H1 (cell line): ENCODE data around the gene ADK. TPM values are rescaled to one million over a fixed set of nuclear protein-coding genes. Genes with fewer than 3 reads are reported as not detected.

Source experiments
- CTCF ChIA-PET: fragments of 300-600 bp; sonication (Branson Sonifier 250); formaldehyde crosslinking; loops from one replicate; lab custom pipeline; 2021; ENCODE audit not compliant: partially characterized antibody; lab: Charles Lee
- POLR2A ChIA-PET: fragments of 300-600 bp; sonication (Branson Sonifier 250); formaldehyde crosslinking; loops from one replicate; lab custom pipeline; 2021; ENCODE audit warnings: inconsistent platforms; ENCODE audit not compliant: partially characterized antibody; lab: Charles Lee
- DNase-seq, 2 experiments: peaks; one replicate each; pipeline versions ENCODE4 v3.0.0 to v3.0.0-alpha.2; 2010 to 2022; ENCODE audit warnings: low spot score in 2 of 2, low read depth in 1 of 2, mixed read lengths in 1 of 2
- FAIRE-seq: peaks from 2 replicates; lab custom pipeline; 2011; peaks lifted over from hg19 to GRCh38; lab: Jason Lieb, UNC
- H2AFZ ChIP-seq: 2 replicates; pipeline ENCODE4 v1.8.1; 2012; ENCODE audit warnings: low read length, inconsistent platforms
- H2AK5ac ChIP-seq: 2 replicates; pipeline ENCODE4 v1.6.1; 2013; ENCODE audit warnings: low read depth, low read length
- H2BK120ac ChIP-seq: replicated peaks from 2 replicates; pipeline ENCODE3; 2013; ENCODE audit warnings: low read depth, low read length, inconsistent platforms
- H2BK12ac ChIP-seq: 2 replicates; pipeline ENCODE4 v1.6.1; 2013; ENCODE audit warnings: low read depth, low read length
- H2BK15ac ChIP-seq: 2 replicates; pipeline ENCODE4 v1.6.1; 2013; ENCODE audit warnings: low read length
- H2BK20ac ChIP-seq: 2 replicates; pipeline ENCODE4 v1.6.1; 2013; ENCODE audit warnings: low read length
- H2BK5ac ChIP-seq: 2 replicates; pipeline ENCODE4 v1.6.1; 2013; ENCODE audit warnings: low read depth, low read length
- H3K14ac ChIP-seq: 2 replicates; pipeline ENCODE4 v1.6.1; 2013; ENCODE audit warnings: inconsistent platforms; ENCODE audit not compliant: insufficient read length
- H3K18ac ChIP-seq: 2 replicates; pipeline ENCODE4 v1.6.1; 2013; ENCODE audit warnings: low read length; ENCODE audit errors: extremely low read depth
- H3K23ac ChIP-seq: 2 replicates; pipeline ENCODE4 v1.6.1; 2013; ENCODE audit warnings: inconsistent platforms; ENCODE audit not compliant: insufficient read length
- H3K23me2 ChIP-seq: 2 replicates; pipeline ENCODE4 v1.6.1; 2013; ENCODE audit warnings: low read depth, low read length
- H3K27ac ChIP-seq: 2 replicates; pipeline ENCODE4 v1.6.1; 2011; ENCODE audit warnings: low read depth, low read length, inconsistent platforms
- H3K27me3 ChIP-seq, 4 experiments: replicated peaks in 1 of 4; 1 replicate in 1 of 4; 2 replicates in 3 of 4; pipeline versions ENCODE4 v1.6.1 to v1.8.1; 2011 to 2013; ENCODE audit warnings: low read length in 3 of 4, mild to moderate bottlenecking in 3 of 4, inconsistent platforms in 2 of 4, mixed read lengths in 2 of 4, moderate library complexity in 1 of 4; ENCODE audit not compliant: control insufficient read depth in 3 of 4, insufficient read depth in 3 of 4; ENCODE audit errors: extremely low read depth in 1 of 4
- H3K36me3 ChIP-seq, 4 experiments: 2 replicates each; pipeline versions ENCODE4 v1.6.1 to v1.8.1; 2011 to 2013; ENCODE audit warnings: mild to moderate bottlenecking in 4 of 4, low read length in 3 of 4, moderate library complexity in 2 of 4, control low read depth in 1 of 4, inconsistent platforms in 1 of 4; ENCODE audit not compliant: insufficient read depth in 4 of 4, control insufficient read depth in 2 of 4
- H3K4ac ChIP-seq: replicated peaks from 2 replicates; pipeline ENCODE3; 2013; ENCODE audit warnings: low read length, low read depth, mixed read lengths, inconsistent platforms; ENCODE audit not compliant: insufficient read length
- H3K4me1 ChIP-seq, 4 experiments: replicated peaks in 1 of 4; 1 replicate in 1 of 4; 2 replicates in 3 of 4; pipeline versions ENCODE4 v1.6.1 to v1.8.1; 2011 to 2013; ENCODE audit warnings: low read length in 3 of 4, inconsistent platforms in 2 of 4, mixed read lengths in 1 of 4; ENCODE audit not compliant: insufficient read depth in 4 of 4, control insufficient read depth in 3 of 4
- H3K4me2 ChIP-seq, 2 experiments: 2 replicates each; pipeline versions ENCODE4 v1.6.1 to v1.8.1; 2011 to 2013; ENCODE audit warnings: low read depth in 2 of 2, low read length in 2 of 2, control low read depth in 1 of 2, inconsistent platforms in 1 of 2, mild to moderate bottlenecking in 1 of 2; ENCODE audit not compliant: insufficient read depth in 1 of 2
- H3K4me3 ChIP-seq, 4 experiments: fragments of 200-600, 300-600 bp in 1 of 4; sonication (generic), shearing (Covaris generic), sonication (Bioruptor Twin) in 1 of 4; 2 replicates each; pipeline versions ENCODE4 v1.5.1 to v1.8.1; 2011 to 2016; ENCODE audit warnings: low read length in 4 of 4, low read depth in 3 of 4, control low read depth in 2 of 4, inconsistent platforms in 2 of 4, mild to moderate bottlenecking in 2 of 4, mixed read lengths in 1 of 4, moderate library complexity in 1 of 4; ENCODE audit not compliant: insufficient read depth in 2 of 4; ENCODE audit errors: extremely low read depth in 1 of 4
- H3K56ac ChIP-seq: replicated peaks from 2 replicates; pipeline ENCODE3; 2013; ENCODE audit warnings: low read depth, mild to moderate bottlenecking, mixed read lengths, low read length, inconsistent platforms; ENCODE audit not compliant: insufficient read length
- H3K79me1 ChIP-seq: 2 replicates; pipeline ENCODE4 v1.6.1; 2013; ENCODE audit warnings: low read depth, low read length, control low read depth
- H3K79me2 ChIP-seq, 2 experiments: 2 replicates each; pipeline versions ENCODE4 v1.6.1 to v1.8.1; 2012 to 2013; ENCODE audit warnings: low read length in 2 of 2, mild to moderate bottlenecking in 2 of 2, inconsistent platforms in 1 of 2; ENCODE audit not compliant: insufficient read depth in 2 of 2, control insufficient read depth in 1 of 2
- H3K9ac ChIP-seq, 4 experiments: replicated peaks in 1 of 4; 1 replicate in 1 of 4; 2 replicates in 3 of 4; pipeline versions ENCODE4 v1.6.1 to v1.8.1; 2011 to 2013; ENCODE audit warnings: low read depth in 3 of 4, low read length in 3 of 4, control low read depth in 2 of 4, mild to moderate bottlenecking in 2 of 4, moderate library complexity in 2 of 4, inconsistent platforms in 1 of 4; ENCODE audit errors: extremely low read depth in 1 of 4
- H3K9me3 ChIP-seq, 2 experiments: 2 replicates each; pipeline versions ENCODE4 v1.6.1 to v1.8.1; 2012 to 2013; ENCODE audit warnings: mild to moderate bottlenecking in 2 of 2, moderate library complexity in 2 of 2, control low read depth in 1 of 2, inconsistent platforms in 1 of 2, low read depth in 1 of 2, low read length in 1 of 2, mixed read lengths in 1 of 2; ENCODE audit not compliant: insufficient read depth in 2 of 2
- H4K20me1 ChIP-seq, 2 experiments: replicated peaks in 1 of 2; 2 replicates each; pipeline versions ENCODE3 to v1.8.1; 2011 to 2013; ENCODE audit warnings: inconsistent platforms in 2 of 2, low read length in 2 of 2, mild to moderate bottlenecking in 1 of 2; ENCODE audit not compliant: insufficient read depth in 2 of 2, control insufficient read depth in 1 of 2
- H4K5ac ChIP-seq: 2 replicates; pipeline ENCODE4 v1.6.1; 2013; ENCODE audit warnings: low read length, low read depth, mixed read lengths, inconsistent platforms; ENCODE audit not compliant: insufficient read length
- H4K8ac ChIP-seq: 2 replicates; pipeline ENCODE4 v1.8.0; 2013; ENCODE audit warnings: mild to moderate bottlenecking, moderate library complexity, low read length, inconsistent platforms; ENCODE audit not compliant: insufficient read depth; ENCODE audit errors: extremely low read depth
- H4K91ac ChIP-seq: replicated peaks from 2 replicates; pipeline ENCODE3; 2013; ENCODE audit warnings: low read length, mixed read lengths, inconsistent platforms; ENCODE audit not compliant: insufficient read length
- CEBPB ChIP-seq: IDR thresholded peaks from 2 replicates; pipeline ENCODE4 v1.6.1; 2012; ENCODE audit warnings: low read depth, low read length
- EP300 ChIP-seq, 2 experiments: IDR thresholded peaks; 1 replicate in 1 of 2; 2 replicates in 1 of 2; pipeline ENCODE4 v1.6.1; 2011 to 2012; ENCODE audit warnings: low read depth in 2 of 2, low read length in 2 of 2, mild to moderate bottlenecking in 2 of 2, borderline replicate concordance in 1 of 2, inconsistent platforms in 1 of 2, moderate library complexity in 1 of 2
- GTF2F1 ChIP-seq: IDR thresholded peaks from 2 replicates; pipeline ENCODE4 v1.6.1; 2012; ENCODE audit warnings: low read depth, low read length, improper control_type of control experiment, borderline replicate concordance
- MAFK ChIP-seq: IDR thresholded peaks from 2 replicates; pipeline ENCODE4 v1.6.1; 2012; ENCODE audit warnings: low read depth, mild to moderate bottlenecking, improper control_type of control experiment, low read length
- RNF2 ChIP-seq: fragments of 200-900, 300-1000 bp; sonication (generic); IDR thresholded peaks from 2 replicates; pipeline ENCODE4 v1.7.1; 2016; ENCODE audit warnings: borderline replicate concordance, low read depth, mild to moderate bottlenecking, antibody characterized with exemption, low read length; ENCODE audit not compliant: poor library complexity, severe bottlenecking; ENCODE audit errors: missing control alignments
- SIN3A ChIP-seq, 2 experiments: IDR thresholded peaks in 1 of 2; conservative IDR thresholded peaks in 1 of 2; 2 replicates each; pipeline ENCODE4 v1.6.1; 2011 to 2012; ENCODE audit warnings: low read length in 2 of 2, improper control_type of control experiment in 1 of 2, low read depth in 1 of 2, mild to moderate bottlenecking in 1 of 2
- SIX5 ChIP-seq: IDR thresholded peaks from 2 replicates; pipeline ENCODE4 v1.6.1; 2011; ENCODE audit warnings: mild to moderate bottlenecking, low read depth, low read length
- SP1 ChIP-seq: IDR thresholded peaks from 2 replicates; pipeline ENCODE4 v1.6.1; 2011; ENCODE audit warnings: low read depth, low read length
- TBP ChIP-seq: IDR thresholded peaks from 2 replicates; pipeline ENCODE4 v1.6.1; 2011; ENCODE audit warnings: low read depth, low read length, improper control_type of control experiment
- TEAD4 ChIP-seq: IDR thresholded peaks from 2 replicates; pipeline ENCODE4 v1.6.1; 2012; ENCODE audit warnings: low read depth, low read length, inconsistent platforms, mixed read lengths
- ZNF274 ChIP-seq: IDR thresholded peaks from 2 replicates; pipeline ENCODE4 v1.7.0; 2012; ENCODE audit warnings: low read length, borderline replicate concordance; ENCODE audit errors: extremely low read depth
- WGBS, 2 experiments: shearing (Covaris generic) in 1 of 2; methylation state at CpG; one replicate each; pipeline versions ENCODE4 v1.1.6 to v1.1.7; 2013 to 2015; ENCODE audit warnings: low lambda C conversion rate in 2 of 2, mixed read lengths in 2 of 2, inconsistent platforms in 1 of 2, low coverage in 1 of 2, missing lambda C conversion rate in 1 of 2; ENCODE audit not compliant: insufficient replicate concordance in 2 of 2, insufficient coverage in 1 of 2, insufficient read length in 1 of 2; ENCODE audit errors: extremely low coverage in 1 of 2, missing lambda C conversion rate in 1 of 2; 5-methylcytosine and 5-hydroxymethylcytosine counted together
- polyA plus RNA-seq, 7 experiments: library from polyadenylated mRNA; depleted of rRNA in 3 of 7; stranded (reverse) in 5 of 7; unstranded in 2 of 7; fragments of >200 nt in 5 of 7; fragments of 200-250 nt in 2 of 7; gene quantifications; 1 replicate in 5 of 7; 2 replicates in 1 of 7; 4 replicates in 1 of 7; pipeline versions ENCODE4 v1.2.1 to v1.2.3, GENCODE V29; 2011 to 2013; ENCODE audit warnings: missing spikeins in 2 of 7, mixed read lengths in 2 of 7
- total RNA-seq: library from RNA; stranded (reverse); fragmentation: NEBNext Ultra II Directional; extraction: Animal tissue kit (Norgen Biotek cat#: 25700); gene quantifications from 2 replicates; pipeline ENCODE4 v1.2.1, GENCODE V29; 2021
- TF ChIP-seq, protein P1 (sequence below): IDR thresholded peaks from 2 replicates; pipeline ENCODE4 v1.6.1; 2011; ENCODE audit warnings: low read length, improper control_type of control experiment

ADK gene
- total and polyA plus RNA-seq, 2 of the 8 experiments (the other 6 are each of a cell fraction or from before 2014, with no cell fraction given) = 12.3 to 42.4 TPM

DNA sequence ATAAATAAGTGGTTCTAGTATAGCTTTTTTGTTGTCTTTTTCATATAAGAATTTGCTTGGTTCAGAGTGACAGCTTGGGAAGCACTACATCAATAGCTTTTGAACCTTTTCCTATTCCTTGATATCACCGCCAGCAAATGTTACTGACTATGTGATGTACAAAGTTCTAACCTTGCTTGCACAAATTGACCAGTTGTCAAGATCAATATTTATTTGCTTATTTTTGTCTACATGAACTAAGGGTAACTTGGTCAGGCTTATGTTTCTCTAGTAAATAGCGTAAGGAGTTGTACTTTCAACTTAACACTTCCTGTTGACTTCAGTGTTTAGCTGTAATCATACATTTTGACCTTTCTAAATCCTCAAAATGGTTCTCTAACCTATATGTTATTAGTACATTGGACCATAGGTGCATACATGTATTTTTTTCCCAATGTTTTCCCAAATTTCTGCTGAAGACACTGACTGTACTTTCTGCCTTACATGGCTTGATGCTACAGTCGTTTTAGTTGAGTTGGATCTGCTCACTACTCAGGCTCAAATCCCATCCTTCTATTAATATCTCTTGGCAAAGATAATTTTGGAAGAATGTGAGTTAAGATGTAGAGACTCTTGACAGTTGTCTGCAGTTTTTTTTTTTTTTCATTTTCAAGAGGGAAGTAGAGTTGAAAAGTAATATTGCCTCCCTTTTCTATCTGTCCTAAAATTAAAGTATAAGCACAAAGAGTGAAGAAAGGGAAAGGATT, 436.3 kb downstream of the ADK start:
- Histone ChIP-seq H2BK120ac (no peak overlapping the region), H2BK20ac (no peak overlapping the region), H3K4me2 (no peak overlapping the region), H3K9me3 (no peaks in the 10 kb centered on the region), H3K4me1 (no peaks in the 10 kb centered on the region), H3K23ac (no peak overlapping the region), H2BK15ac (no peak overlapping the region), H2AFZ (no peak overlapping the region), H3K27me3 (no peaks in the 10 kb centered on the region), H3K4me3 (no peak overlapping the region), H3K14ac (no peak overlapping the region), H2AK5ac (no peak overlapping the region), H3K27ac (no peak overlapping the region), H4K5ac (no peak overlapping the region), H2BK12ac (no peak overlapping the region), H2BK5ac (no peak overlapping the region), H4K8ac (no peak overlapping the region), H4K91ac (no peak overlapping the region), H3K56ac (no peak overlapping the region), H4K20me1 (no peaks in the 10 kb centered on the region), H3K9ac (no peak overlapping the region), H3K36me3 (no peaks in the 10 kb centered on the region), H3K18ac (no peak overlapping the region), H3K79me1 (no peaks in the 10 kb centered on the region), H3K79me2 (no peaks in the 10 kb centered on the region), H3K23me2 (no peaks in the 10 kb centered on the region), H3K4ac (no peak overlapping the region)
- CTCF ChIA-PET = no interaction called here
- POLR2A ChIA-PET = no interaction called here
- no peak for FAIRE-seq
- DNase-seq = no peak
- WGBS, 2 experiments = 88% methylated on average over 3 of the region's 3 CpGs; no CpG with 5 or more reads in 1 of the 2 experiments
- TF ChIP-seq GTF2F1 (no peak), SIX5 (no peak), TEAD4 (no peak), CEBPB (no peak), TBP (no peak), SIN3A (conservative IDR thresholded peaks at IDR 0.05 in 1 of 2, IDR thresholded peaks at IDR 0.05 in 1 of 2; ENCODE audit: low read depth in 1 of 2, low read length in 2 of 2) (no peak), RNF2 (no peak), SP1 (no peak), ZNF274 (no peak), EP300 (IDR thresholded peaks at IDR 0.05; ENCODE audit: borderline replicate concordance in 1 of 2, low read depth in 2 of 2, low read length in 2 of 2) (no peak), MAFK (no peak)
- TF ChIP-seq, protein P1, sequence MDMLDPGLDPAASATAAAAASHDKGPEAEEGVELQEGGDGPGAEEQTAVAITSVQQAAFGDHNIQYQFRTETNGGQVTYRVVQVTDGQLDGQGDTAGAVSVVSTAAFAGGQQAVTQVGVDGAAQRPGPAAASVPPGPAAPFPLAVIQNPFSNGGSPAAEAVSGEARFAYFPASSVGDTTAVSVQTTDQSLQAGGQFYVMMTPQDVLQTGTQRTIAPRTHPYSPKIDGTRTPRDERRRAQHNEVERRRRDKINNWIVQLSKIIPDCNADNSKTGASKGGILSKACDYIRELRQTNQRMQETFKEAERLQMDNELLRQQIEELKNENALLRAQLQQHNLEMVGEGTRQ = no peak
